SK-N-SH treated with all-trans-retinoic acid at 6 μM for 48 hours (cell line): ENCODE data around the gene RBM19.

Experiments used
- ATAC-seq: fragments of 200-7000 bp; cut with Tn5 transposase; 3 replicates; pipeline ENCODE4 v1.9.1; 2020; ENCODE audit warnings: mild to moderate bottlenecking, moderate library complexity
- ARNTL ChIP-seq: fragments of 450-650 bp; formaldehyde crosslinking; IDR thresholded peaks from 2 replicates; pipeline ENCODE4 v1.5.0; 2020; ENCODE audit warnings: low read depth, mild to moderate bottlenecking, moderate library complexity, borderline replicate concordance
- BACH2 ChIP-seq: fragments of 250-450 bp; sonication (Bioruptor Pico); IDR thresholded peaks from 2 replicates; pipeline ENCODE4 v1.9.0; 2021; ENCODE audit warnings: mild to moderate bottlenecking, borderline replicate concordance
- CSDC2 ChIP-seq: fragments of 250-450 bp; sonication (Bioruptor Pico); IDR thresholded peaks from 2 replicates; pipeline ENCODE4 v1.5.0; 2020; ENCODE audit warnings: mild to moderate bottlenecking, moderate library complexity
- GLIS3 ChIP-seq: fragments of 250-450 bp; sonication (Bioruptor Pico); IDR thresholded peaks from 2 replicates; pipeline ENCODE4 v1.5.0; 2020; ENCODE audit warnings: mild to moderate bottlenecking, moderate library complexity
- ISL1 ChIP-seq: fragments of 250-450 bp; sonication (Bioruptor Pico); IDR thresholded peaks from 2 replicates; pipeline ENCODE4 v2.1.2; 2022; ENCODE audit warnings: mild to moderate bottlenecking, moderate library complexity
- OSR1 ChIP-seq: fragments of 250-450 bp; sonication (Bioruptor Pico); IDR thresholded peaks from 2 replicates; pipeline ENCODE4 v1.8.0; 2022; ENCODE audit warnings: moderate library complexity, mild to moderate bottlenecking, inconsistent platforms
- PPARA ChIP-seq: fragments of 250-450 bp; sonication (Bioruptor Pico); IDR thresholded peaks from 2 replicates; pipeline ENCODE4 v1.5.0; 2020; ENCODE audit warnings: mild to moderate bottlenecking, borderline replicate concordance
- RARB ChIP-seq: fragments of 250-450 bp; sonication (Bioruptor Pico); IDR thresholded peaks from 2 replicates; pipeline ENCODE4 v1.8.0; 2021; ENCODE audit warnings: mild to moderate bottlenecking, moderate library complexity
- SNAI2 ChIP-seq: fragments of 250-450 bp; sonication (Bioruptor Pico); IDR thresholded peaks from 2 replicates; pipeline ENCODE4 v1.5.0; 2020; ENCODE audit warnings: mild to moderate bottlenecking, moderate library complexity
- TCF4 ChIP-seq: fragments of 250-450 bp; sonication (Bioruptor Pico); IDR thresholded peaks from 2 replicates; pipeline ENCODE4 v1.8.0; 2021; ENCODE audit warnings: mild to moderate bottlenecking, moderate library complexity, borderline replicate concordance
- TOX ChIP-seq: fragments of 250-450 bp; sonication (Bioruptor Pico); IDR thresholded peaks from 2 replicates; pipeline ENCODE4 v1.8.0; 2021; ENCODE audit warnings: mild to moderate bottlenecking, moderate library complexity, borderline replicate concordance
- ZC3H10 ChIP-seq: fragments of 250-450 bp; sonication (Bioruptor Pico); IDR thresholded peaks from 2 replicates; pipeline ENCODE4 v1.5.1; 2021; ENCODE audit warnings: mild to moderate bottlenecking, moderate library complexity
- ZFP3 ChIP-seq: fragments of 250-450 bp; sonication (Bioruptor Pico); IDR thresholded peaks from 2 replicates; pipeline ENCODE4 v1.5.0; 2020; ENCODE audit warnings: mild to moderate bottlenecking, moderate library complexity
- ZFP30 ChIP-seq: fragments of 450-650 bp; formaldehyde crosslinking; IDR thresholded peaks from 2 replicates; pipeline ENCODE4 v1.5.0; 2022; ENCODE audit warnings: mild to moderate bottlenecking, moderate library complexity
- ZNF70 ChIP-seq: fragments of 450-650 bp; formaldehyde crosslinking; IDR thresholded peaks from 2 replicates; pipeline ENCODE4 v1.5.0; 2020; ENCODE audit warnings: mild to moderate bottlenecking, moderate library complexity
- ZNF8 ChIP-seq: fragments of 450-650 bp; formaldehyde crosslinking; IDR thresholded peaks from 2 replicates; pipeline ENCODE4 v1.5.0; 2020; ENCODE audit warnings: mild to moderate bottlenecking, moderate library complexity
- TF ChIP-seq, protein P1 (sequence below): fragments of 250-450 bp; sonication (Bioruptor Pico); IDR thresholded peaks from 2 replicates; pipeline ENCODE4 v1.8.0; 2021; ENCODE audit warnings: low read depth, mild to moderate bottlenecking, moderate library complexity, borderline replicate concordance
- TF ChIP-seq, protein P2 (sequence below): fragments of 250-450 bp; sonication (Bioruptor Pico); IDR thresholded peaks from 2 replicates; pipeline ENCODE4 v1.8.0; 2020; ENCODE audit warnings: mild to moderate bottlenecking, moderate library complexity, borderline replicate concordance
- TF ChIP-seq, protein P3 (sequence below): fragments of 250-450 bp; sonication (Bioruptor Pico); IDR thresholded peaks from 2 replicates; pipeline ENCODE4 v1.5.1; 2021; ENCODE audit warnings: mild to moderate bottlenecking, moderate library complexity
- TF ChIP-seq, protein P4 (sequence below): fragments of 250-450 bp; sonication (Bioruptor Pico); IDR thresholded peaks from 2 replicates; pipeline ENCODE4 v1.5.0; 2020; ENCODE audit warnings: mild to moderate bottlenecking, moderate library complexity
- TF ChIP-seq, protein P5 (sequence below): fragments of 250-450 bp; sonication (Bioruptor Pico); IDR thresholded peaks from 2 replicates; pipeline ENCODE4 v1.5.1; 2020; ENCODE audit warnings: low read depth, mild to moderate bottlenecking, moderate library complexity

RBM19 gene

DNA sequence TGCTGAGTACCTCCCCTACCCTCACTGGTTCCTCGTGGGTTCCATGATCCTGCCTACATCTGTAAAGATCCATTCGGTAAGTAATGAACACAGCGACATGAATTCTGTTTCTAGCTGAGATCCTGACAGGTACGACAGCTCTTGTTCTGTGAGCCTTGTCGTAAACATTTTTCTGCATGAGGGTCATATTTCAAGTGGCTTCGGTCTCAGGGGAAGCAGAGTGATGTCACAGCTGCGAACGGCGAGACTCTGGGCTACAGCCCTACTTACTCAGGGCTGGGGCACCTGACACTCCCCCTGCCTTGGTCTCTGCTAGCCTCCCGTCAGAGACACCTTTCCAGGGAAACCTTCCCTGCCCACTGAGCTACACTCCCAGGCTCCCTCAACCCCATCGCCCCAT is 85.8 kb downstream of the RBM19 start:
- no peak for ATAC-seq
- TF ChIP-seq TCF4 (CRISPR knock-in tag), result no peak
- TF ChIP-seq ZNF8 (CRISPR knock-in tag), result no peak
- no peak for TF ChIP-seq ZFP3
- no peak for TF ChIP-seq GLIS3 (CRISPR knock-in tag)
- TF ChIP-seq, protein P1, sequence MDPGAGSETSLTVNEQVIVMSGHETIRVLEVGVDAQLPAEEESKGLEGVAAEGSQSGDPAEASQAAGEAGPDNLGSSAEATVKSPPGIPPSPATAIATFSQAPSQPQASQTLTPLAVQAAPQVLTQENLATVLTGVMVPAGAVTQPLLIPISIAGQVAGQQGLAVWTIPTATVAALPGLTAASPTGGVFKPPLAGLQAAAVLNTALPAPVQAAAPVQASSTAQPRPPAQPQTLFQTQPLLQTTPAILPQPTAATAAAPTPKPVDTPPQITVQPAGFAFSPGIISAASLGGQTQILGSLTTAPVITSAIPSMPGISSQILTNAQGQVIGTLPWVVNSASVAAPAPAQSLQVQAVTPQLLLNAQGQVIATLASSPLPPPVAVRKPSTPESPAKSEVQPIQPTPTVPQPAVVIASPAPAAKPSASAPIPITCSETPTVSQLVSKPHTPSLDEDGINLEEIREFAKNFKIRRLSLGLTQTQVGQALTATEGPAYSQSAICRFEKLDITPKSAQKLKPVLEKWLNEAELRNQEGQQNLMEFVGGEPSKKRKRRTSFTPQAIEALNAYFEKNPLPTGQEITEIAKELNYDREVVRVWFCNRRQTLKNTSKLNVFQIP (CRISPR knock-in tag), result no peak
- no peak for TF ChIP-seq TOX (CRISPR knock-in tag)
- no peak for TF ChIP-seq ZFP30 (CRISPR knock-in tag)
- TF ChIP-seq, protein P2, sequence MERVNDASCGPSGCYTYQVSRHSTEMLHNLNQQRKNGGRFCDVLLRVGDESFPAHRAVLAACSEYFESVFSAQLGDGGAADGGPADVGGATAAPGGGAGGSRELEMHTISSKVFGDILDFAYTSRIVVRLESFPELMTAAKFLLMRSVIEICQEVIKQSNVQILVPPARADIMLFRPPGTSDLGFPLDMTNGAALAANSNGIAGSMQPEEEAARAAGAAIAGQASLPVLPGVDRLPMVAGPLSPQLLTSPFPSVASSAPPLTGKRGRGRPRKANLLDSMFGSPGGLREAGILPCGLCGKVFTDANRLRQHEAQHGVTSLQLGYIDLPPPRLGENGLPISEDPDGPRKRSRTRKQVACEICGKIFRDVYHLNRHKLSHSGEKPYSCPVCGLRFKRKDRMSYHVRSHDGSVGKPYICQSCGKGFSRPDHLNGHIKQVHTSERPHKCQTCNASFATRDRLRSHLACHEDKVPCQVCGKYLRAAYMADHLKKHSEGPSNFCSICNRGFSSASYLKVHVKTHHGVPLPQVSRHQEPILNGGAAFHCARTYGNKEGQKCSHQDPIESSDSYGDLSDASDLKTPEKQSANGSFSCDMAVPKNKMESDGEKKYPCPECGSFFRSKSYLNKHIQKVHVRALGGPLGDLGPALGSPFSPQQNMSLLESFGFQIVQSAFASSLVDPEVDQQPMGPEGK (CRISPR knock-in tag), result no peak
- TF ChIP-seq, protein P3, sequence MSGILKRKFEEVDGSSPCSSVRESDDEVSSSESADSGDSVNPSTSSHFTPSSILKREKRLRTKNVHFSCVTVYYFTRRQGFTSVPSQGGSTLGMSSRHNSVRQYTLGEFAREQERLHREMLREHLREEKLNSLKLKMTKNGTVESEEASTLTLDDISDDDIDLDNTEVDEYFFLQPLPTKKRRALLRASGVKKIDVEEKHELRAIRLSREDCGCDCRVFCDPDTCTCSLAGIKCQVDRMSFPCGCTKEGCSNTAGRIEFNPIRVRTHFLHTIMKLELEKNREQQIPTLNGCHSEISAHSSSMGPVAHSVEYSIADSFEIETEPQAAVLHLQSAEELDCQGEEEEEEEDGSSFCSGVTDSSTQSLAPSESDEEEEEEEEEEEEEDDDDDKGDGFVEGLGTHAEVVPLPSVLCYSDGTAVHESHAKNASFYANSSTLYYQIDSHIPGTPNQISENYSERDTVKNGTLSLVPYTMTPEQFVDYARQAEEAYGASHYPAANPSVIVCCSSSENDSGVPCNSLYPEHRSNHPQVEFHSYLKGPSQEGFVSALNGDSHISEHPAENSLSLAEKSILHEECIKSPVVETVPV (CRISPR knock-in tag), result no peak
- TF ChIP-seq OSR1 (CRISPR knock-in tag), result no peak
- no peak for TF ChIP-seq ZC3H10 (CRISPR knock-in tag)
- no peak for TF ChIP-seq SNAI2 (CRISPR knock-in tag)
- TF ChIP-seq RARB (CRISPR knock-in tag), result no peak
- TF ChIP-seq PPARA (CRISPR knock-in tag), result no peak
- TF ChIP-seq ISL1, result no peak

DNA sequence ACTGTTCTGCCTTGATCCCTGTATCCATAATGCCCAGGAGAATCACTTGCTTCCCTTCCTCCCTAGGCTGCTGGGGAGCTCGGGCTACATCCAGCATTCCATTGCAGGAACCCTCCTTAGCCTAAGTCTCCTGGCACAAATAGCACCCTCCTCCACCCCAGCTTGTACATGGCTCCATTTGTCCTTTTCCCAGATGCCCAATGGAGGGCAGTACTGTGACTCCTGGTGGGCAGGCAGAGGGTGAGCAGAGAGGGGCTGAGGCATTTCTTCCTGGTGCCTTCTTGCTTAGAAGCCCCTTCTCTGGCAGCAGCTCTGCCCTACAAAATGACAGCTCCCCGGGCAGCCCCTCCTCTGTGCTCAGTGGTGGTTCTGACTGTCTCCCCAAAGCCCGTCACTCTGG is 86.5 kb downstream of the RBM19 start:
- ATAC-seq, result no peak
- TF ChIP-seq TOX (CRISPR knock-in tag), result no peak
- TF ChIP-seq ZFP3, result no peak
- TF ChIP-seq ZFP30 (CRISPR knock-in tag), result no peak
- no peak for TF ChIP-seq TCF4 (CRISPR knock-in tag)
- TF ChIP-seq, protein P3 (CRISPR knock-in tag), result no peak
- no peak for TF ChIP-seq CSDC2 (CRISPR knock-in tag)
- TF ChIP-seq, protein P4, sequence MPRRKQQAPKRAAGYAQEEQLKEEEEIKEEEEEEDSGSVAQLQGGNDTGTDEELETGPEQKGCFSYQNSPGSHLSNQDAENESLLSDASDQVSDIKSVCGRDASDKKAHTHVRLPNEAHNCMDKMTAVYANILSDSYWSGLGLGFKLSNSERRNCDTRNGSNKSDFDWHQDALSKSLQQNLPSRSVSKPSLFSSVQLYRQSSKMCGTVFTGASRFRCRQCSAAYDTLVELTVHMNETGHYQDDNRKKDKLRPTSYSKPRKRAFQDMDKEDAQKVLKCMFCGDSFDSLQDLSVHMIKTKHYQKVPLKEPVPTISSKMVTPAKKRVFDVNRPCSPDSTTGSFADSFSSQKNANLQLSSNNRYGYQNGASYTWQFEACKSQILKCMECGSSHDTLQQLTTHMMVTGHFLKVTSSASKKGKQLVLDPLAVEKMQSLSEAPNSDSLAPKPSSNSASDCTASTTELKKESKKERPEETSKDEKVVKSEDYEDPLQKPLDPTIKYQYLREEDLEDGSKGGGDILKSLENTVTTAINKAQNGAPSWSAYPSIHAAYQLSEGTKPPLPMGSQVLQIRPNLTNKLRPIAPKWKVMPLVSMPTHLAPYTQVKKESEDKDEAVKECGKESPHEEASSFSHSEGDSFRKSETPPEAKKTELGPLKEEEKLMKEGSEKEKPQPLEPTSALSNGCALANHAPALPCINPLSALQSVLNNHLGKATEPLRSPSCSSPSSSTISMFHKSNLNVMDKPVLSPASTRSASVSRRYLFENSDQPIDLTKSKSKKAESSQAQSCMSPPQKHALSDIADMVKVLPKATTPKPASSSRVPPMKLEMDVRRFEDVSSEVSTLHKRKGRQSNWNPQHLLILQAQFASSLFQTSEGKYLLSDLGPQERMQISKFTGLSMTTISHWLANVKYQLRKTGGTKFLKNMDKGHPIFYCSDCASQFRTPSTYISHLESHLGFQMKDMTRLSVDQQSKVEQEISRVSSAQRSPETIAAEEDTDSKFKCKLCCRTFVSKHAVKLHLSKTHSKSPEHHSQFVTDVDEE, result no peak
- no peak for TF ChIP-seq GLIS3 (CRISPR knock-in tag)
- TF ChIP-seq, protein P1 (CRISPR knock-in tag), result no peak
- no peak for TF ChIP-seq SNAI2 (CRISPR knock-in tag)
- TF ChIP-seq, protein P2 (CRISPR knock-in tag), result no peak
- TF ChIP-seq, protein P5, sequence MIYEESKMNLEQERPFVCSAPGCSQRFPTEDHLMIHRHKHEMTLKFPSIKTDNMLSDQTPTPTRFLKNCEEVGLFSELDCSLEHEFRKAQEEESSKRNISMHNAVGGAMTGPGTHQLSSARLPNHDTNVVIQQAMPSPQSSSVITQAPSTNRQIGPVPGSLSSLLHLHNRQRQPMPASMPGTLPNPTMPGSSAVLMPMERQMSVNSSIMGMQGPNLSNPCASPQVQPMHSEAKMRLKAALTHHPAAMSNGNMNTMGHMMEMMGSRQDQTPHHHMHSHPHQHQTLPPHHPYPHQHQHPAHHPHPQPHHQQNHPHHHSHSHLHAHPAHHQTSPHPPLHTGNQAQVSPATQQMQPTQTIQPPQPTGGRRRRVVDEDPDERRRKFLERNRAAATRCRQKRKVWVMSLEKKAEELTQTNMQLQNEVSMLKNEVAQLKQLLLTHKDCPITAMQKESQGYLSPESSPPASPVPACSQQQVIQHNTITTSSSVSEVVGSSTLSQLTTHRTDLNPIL (CRISPR knock-in tag), result no peak
- TF ChIP-seq ZC3H10 (CRISPR knock-in tag), result no peak
- no peak for TF ChIP-seq OSR1 (CRISPR knock-in tag)
- no peak for TF ChIP-seq BACH2
- no peak for TF ChIP-seq ZNF70 (CRISPR knock-in tag)
- TF ChIP-seq RARB (CRISPR knock-in tag), result no peak
- no peak for TF ChIP-seq ARNTL (CRISPR knock-in tag)
- TF ChIP-seq, all 23 proteins: peak for 0
